Cerebellar nuclear complex (tissue), 1 donor: ENCODE results near the gene SELENOF.

ENCODE experiments used
- DNase-seq, 2 experiments: peaks; one replicate each; lab custom pipeline; 2025; lab: John Stamatoyannopoulos, UW

SELENOF gene

GRCh38 chr1:86913896-86914600 lies at the start of gene SELENOF:
SELENOF (minus strand) TSS chr1:86914126; CDS start chr1:86914111, 15 bp downstream.
- peak; percentile 94 to 96 for DNase-seq

- no peak for DNase-seq
Measured at GRCh38 chr1:86960548-86960947, 46.6 kb upstream of the SELENOF start.

- no peak for DNase-seq
Measured at GRCh38 chr1:86957221-86957620, 43.3 kb upstream of the SELENOF start.

- no peak for DNase-seq
Measured at GRCh38 chr1:86956221-86956620, 42.3 kb upstream of the SELENOF start.

- DNase-seq, result no peak
Measured at GRCh38 chr1:86955678-86956077, 41.8 kb upstream of the SELENOF start.

- DNase-seq, result no peak
Measured at GRCh38 chr1:86953167-86953566, 39.2 kb upstream of the SELENOF start.

GRCh38 chr1:86951430-86951829 lies 37.5 kb upstream of the SELENOF start:
- no peak for DNase-seq

GRCh38 chr1:86950712-86951419 lies 36.9 kb upstream of the SELENOF start:
- DNase-seq, result no peak

- DNase-seq, result no peak
Measured at GRCh38 chr1:86948212-86948611, 34.3 kb upstream of the SELENOF start.

GRCh38 chr1:86942743-86943142 lies 28.8 kb upstream of the SELENOF start:
- no peak for DNase-seq

- no peak for DNase-seq
Measured at GRCh38 chr1:86942042-86942441, 28.1 kb upstream of the SELENOF start.

- DNase-seq, result no peak
Measured at GRCh38 chr1:86940599-86940998, 26.7 kb upstream of the SELENOF start.

GRCh38 chr1:86939406-86939805 lies 25.5 kb upstream of the SELENOF start:
- DNase-seq, result no peak

GRCh38 chr1:86938855-86939254 lies 24.9 kb upstream of the SELENOF start:
- no peak for DNase-seq

- no peak for DNase-seq
Measured at GRCh38 chr1:86938450-86938849, 24.5 kb upstream of the SELENOF start.

GRCh38 chr1:86933562-86934377 lies 19.8 kb upstream of the SELENOF start:
- DNase-seq, result no peak

GRCh38 chr1:86933051-86933450 lies 19.1 kb upstream of the SELENOF start:
- DNase-seq, result no peak

- DNase-seq, result no peak
Measured at GRCh38 chr1:86928819-86929218, 14.9 kb upstream of the SELENOF start.

- no peak for DNase-seq
Measured at GRCh38 chr1:86926883-86927282, 13.0 kb upstream of the SELENOF start.

GRCh38 chr1:86925742-86926141 lies 11.8 kb upstream of the SELENOF start:
- no peak for DNase-seq

GRCh38 chr1:86924324-86924960 lies 10.5 kb upstream of the SELENOF start:
- no peak for DNase-seq

- no peak for DNase-seq
Measured at GRCh38 chr1:86922445-86922844, 8.5 kb upstream of the SELENOF start.
